ENCODE data around the gene MINPP1.

MINPP1 gene

GRCh38 chr10:87524296-87524695 lies 19.6 kb downstream of the MINPP1 start:
- no peak for DNase-seq

- DNase-seq, result no peak
These were observed 27.4 kb downstream of the MINPP1 start for GRCh38 chr10:87531908-87532622.

GRCh38 chr10:87532696-87533095 lies 28.0 kb downstream of the MINPP1 start:
- DNase-seq, result no peak

GRCh38 chr10:87534173-87534858 lies 29.6 kb downstream of the MINPP1 start:
- no peak for DNase-seq

- DNase-seq, result no peak
These were observed 33.7 kb downstream of the MINPP1 start for GRCh38 chr10:87538092-87539015.

GRCh38 chr10:87541114-87541513 lies 36.4 kb downstream of the MINPP1 start:
- no peak for DNase-seq

- DNase-seq, result no peak
These were observed 40.0 kb downstream of the MINPP1 start for GRCh38 chr10:87544721-87545120.

GRCh38 chr10:87545783-87546182 lies 41.1 kb downstream of the MINPP1 start:
- DNase-seq, result no peak

GRCh38 chr10:87546210-87546609 lies 41.5 kb downstream of the MINPP1 start:
- DNase-seq, result peak; percentile 20

- no peak for DNase-seq
These were observed 42.3 kb downstream of the MINPP1 start for GRCh38 chr10:87546971-87547413.

GRCh38 chr10:87547734-87548311 lies 43.1 kb downstream of the MINPP1 start:
- DNase-seq, result no peak

GRCh38 chr10:87550741-87551140 lies 46.0 kb downstream of the MINPP1 start:
- no peak for DNase-seq

GRCh38 chr10:87551326-87551725 lies 46.6 kb downstream of the MINPP1 start:
- DNase-seq, result no peak

GRCh38 chr10:87552248-87552929 lies 47.7 kb downstream of the MINPP1 start:
- no peak for DNase-seq

GRCh38 chr10:87557409-87557808 lies 52.7 kb downstream of the MINPP1 start:
- DNase-seq, result no peak

- no peak for DNase-seq
These were observed 53.6 kb downstream of the MINPP1 start for GRCh38 chr10:87558333-87558732.

- no peak for DNase-seq
These were observed 54.7 kb downstream of the MINPP1 start for GRCh38 chr10:87559392-87559791.

GRCh38 chr10:87560495-87561129 lies 55.9 kb downstream of the MINPP1 start:
- DNase-seq, result no peak

GRCh38 chr10:87562750-87563149 lies 58.1 kb downstream of the MINPP1 start:
- DNase-seq, result no peak

- DNase-seq, result no peak
These were observed 60.3 kb downstream of the MINPP1 start for GRCh38 chr10:87565010-87565409.

- no peak for DNase-seq
These were observed 71.2 kb downstream of the MINPP1 start for GRCh38 chr10:87575851-87576250.

Data from activated CD4-positive, alpha-beta T cell treated with anti-CD3 and anti-CD28 coated beads, Interleukin-2, amount 50 U/mL, for 16 hours (primary cell).